Thyroid gland (tissue), 4 donors: ENCODE results near the gene SHH.

ENCODE experiments used
- CTCF ChIP-seq, 6 experiments: fragments of 200-600 bp in 3 of 6; fragments of 450-650 bp in 3 of 6; sonication (generic) in 3 of 6; IDR thresholded peaks; one replicate each; pipeline ENCODE4 v1.5.1; 2016 to 2019; ENCODE audit warnings: antibody characterized with exemption in 6 of 6, mild to moderate bottlenecking in 2 of 6, inconsistent platforms in 1 of 6, moderate library complexity in 1 of 6
- POLR2A ChIP-seq, 2 donors: fragments of 450-650 bp; IDR thresholded peaks; one replicate each; pipeline ENCODE4 v1.6.1; 2017; ENCODE audit warnings: antibody characterized with exemption in 2 of 2, mild to moderate bottlenecking in 2 of 2, moderate library complexity in 1 of 2

- no peak for TF ChIP-seq CTCF (IDR thresholded peaks at IDR 0.05)
- TF ChIP-seq POLR2A (IDR thresholded peaks at IDR 0.05) = no peak
Measured at GRCh38 chr7:155786491-155786890, 25.8 kb downstream of the SHH start.
